HG03520 (cell line): ENCODE data around the gene USP47.

Experiments
- ATAC-seq: cut with Tn5 transposase; IDR thresholded peaks from one replicate; pipeline ENCODE4 v1.9.1; 2021; ENCODE audit warnings: mild to moderate bottlenecking, moderate library complexity; ENCODE audit not compliant: unreplicated experiment

The USP47 gene

DNA sequence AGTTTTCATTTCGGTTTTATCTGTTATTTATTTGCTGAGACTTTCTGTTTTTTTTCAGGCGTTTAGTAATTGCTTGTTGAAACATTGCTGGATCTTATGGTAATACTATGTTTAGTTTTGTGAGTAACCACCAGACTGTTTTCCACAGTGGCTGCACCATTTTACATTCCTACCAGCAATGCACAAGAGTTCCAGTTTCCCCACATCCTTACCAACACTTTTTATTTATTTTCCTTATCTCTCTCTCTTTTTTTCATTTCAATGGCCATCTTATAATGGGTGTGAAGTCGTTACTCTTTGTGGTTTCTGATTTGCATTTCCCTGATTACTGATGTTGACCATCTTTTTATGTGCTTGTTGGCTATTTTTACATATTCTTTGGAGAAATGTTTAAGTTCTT lies 23.7 kb downstream of the USP47 start:
- no peak for ATAC-seq

DNA sequence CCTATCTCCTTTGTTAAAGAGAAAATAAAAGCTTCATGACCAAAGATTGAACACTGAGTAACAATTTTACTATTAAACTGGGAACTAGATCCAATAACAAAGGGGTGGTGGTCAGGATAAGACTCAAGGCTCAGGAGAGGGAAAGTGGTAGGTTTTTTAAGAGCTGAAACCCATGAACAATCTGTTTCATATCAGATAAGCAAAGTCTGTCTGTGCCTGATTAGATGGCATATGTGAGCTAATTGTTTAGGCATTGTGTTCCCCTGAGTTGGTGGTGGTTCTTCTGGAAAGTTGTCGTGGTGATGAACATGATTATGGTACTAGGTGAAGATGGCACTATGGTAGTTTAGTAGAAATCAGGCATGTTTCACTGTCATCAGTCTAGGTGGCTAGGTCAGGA lies 24.4 kb downstream of the USP47 start:
- ATAC-seq: no peak

DNA sequence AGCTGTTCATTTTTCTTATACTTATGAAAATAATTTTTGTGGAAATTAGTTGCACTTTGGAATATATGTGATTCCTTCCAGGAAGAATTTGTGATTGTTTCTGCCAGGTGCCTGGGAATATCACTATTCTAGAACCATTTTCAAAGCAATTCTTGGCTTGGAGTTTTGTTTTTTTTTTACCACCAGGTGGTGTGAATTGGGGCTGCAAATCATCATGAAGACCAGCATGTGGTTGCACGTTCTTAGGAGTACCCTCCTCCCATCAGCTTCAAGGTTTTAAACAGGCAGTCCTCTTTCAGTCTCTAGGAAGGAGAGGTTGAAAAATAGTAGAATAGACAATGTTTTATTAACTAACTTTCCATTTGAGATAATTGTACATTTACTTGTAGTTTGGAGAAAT lies 25.9 kb downstream of the USP47 start:
- ATAC-seq: no peak

DNA sequence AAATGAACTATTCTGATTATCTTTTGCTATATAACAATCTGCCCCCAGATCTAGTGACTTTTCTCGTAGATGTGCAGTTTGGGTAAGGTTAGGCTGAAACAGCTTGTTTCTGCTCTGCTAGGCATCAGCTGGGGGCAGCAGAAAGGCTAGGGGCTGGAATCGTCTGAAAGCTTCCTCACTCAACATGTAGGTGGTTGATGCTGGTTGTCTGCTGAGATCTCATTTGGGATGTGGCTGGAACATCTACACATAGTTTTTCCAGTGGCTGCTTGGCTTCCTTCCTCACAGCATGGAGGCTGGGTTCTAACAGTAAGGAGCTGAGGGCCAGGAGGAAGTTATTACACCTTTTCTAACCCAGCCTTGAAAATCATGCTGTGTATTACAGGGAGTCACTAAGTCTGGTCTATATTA lies 30.2 kb downstream of the USP47 start:
- no peak for ATAC-seq

DNA sequence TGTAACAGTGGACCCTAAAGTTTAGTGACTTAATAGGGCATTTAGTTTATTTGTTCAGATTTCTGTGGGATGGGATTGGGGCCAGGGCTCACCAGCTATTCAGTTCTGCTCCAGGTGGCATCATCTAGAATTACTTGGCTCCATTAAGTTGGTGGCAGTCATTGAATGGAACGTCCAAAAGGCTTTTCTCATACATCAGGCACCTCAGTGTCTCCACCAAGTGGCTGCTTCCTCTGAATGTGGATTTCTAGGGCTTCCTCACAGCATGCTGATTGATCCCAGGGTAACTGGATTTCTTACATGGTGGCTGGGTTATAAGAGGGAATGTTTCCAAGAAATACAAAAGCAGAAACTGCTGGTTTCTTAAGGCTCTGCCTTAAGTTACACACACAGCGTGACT lies 34.7 kb downstream of the USP47 start:
- no peak for ATAC-seq

DNA sequence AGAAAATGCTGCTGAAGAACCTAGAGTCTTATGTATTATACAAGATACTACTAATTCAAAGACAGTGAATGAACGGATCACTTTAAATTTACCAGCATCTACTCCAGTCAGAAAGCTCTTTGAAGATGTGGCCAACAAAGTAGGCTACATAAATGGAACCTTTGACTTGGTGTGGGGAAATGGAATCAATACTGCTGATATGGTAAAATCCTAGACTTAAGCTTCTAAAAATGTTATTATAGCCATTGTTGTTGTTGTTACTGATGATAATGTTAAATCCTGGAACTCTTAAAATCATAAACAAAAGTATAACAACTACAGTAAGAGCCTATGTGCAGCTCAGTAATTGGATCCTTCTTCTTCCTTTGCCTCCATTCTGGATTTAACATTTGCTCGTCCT lies 38.4 kb downstream of the USP47 start:
- no peak for ATAC-seq

DNA sequence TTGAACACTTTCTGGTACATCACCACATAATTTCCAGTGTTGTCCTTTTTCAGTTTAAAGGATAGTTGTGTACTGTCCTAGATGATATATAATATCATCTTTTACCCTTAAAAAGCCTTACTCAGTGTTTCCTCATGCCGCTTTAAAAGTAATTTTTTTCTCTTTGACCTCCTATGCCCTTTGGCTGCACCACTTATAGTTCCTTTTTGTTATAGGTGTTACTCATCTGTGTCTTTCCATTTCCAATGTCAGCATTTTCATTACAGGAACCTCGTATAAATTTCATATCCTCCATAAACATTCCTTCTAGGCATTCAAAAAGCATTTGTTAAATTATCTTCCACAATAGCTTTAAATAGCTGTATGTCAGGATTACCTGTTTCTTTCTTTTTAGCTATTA lies 40.8 kb downstream of the USP47 start:
- no peak for ATAC-seq

DNA sequence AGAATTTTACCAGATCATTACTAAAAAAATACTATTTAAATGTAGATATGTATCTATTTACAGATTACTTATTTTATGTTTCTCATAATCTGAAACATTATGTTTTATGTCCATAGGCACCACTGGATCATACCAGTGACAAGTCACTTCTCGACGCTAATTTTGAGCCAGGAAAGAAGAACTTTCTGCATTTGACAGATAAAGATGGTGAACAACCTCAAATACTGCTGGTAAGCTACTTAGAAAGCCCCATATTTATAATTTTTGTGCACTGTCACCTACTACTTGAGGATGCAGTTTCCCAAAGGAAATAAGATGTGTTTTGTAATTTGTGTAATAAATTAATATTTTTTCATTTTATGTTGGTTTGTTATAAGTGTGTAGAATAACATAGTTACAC lies 42.6 kb downstream of the USP47 start:
- no peak for ATAC-seq

DNA sequence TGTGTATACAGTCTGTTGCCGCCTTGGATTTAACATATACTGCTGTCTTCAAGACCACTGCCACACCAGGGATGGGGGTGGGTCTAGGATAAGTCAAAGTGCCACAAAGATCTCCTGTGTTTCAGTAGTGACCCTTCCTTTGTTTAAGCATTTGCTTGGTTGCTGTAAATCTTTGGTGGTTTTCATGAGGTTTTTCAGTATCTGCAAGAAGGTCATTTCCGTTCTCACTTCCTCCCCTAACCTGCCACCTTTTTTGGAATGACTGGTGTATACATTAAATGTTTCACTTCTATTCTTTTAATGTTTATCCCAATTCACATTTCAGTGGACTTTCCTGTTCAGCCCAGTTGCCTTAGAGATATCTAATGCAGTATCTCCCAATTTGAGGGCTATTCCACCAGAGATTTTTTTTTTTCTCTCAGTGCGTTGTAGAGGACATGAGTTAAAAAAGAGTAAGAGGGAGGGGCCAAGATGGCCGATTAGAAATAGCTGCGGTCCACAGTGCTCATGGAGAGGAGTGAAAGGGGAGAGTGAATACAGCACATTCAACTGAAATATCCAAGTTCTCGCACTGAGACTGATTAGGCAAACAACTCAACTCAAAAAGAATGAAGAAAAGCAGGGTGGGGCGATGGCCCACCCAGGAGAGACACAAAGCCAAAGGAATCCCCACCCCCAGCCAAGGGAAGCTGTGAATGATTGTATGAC lies 43.2 kb downstream of the USP47 start:
- peak; percentile 94 for ATAC-seq

DNA sequence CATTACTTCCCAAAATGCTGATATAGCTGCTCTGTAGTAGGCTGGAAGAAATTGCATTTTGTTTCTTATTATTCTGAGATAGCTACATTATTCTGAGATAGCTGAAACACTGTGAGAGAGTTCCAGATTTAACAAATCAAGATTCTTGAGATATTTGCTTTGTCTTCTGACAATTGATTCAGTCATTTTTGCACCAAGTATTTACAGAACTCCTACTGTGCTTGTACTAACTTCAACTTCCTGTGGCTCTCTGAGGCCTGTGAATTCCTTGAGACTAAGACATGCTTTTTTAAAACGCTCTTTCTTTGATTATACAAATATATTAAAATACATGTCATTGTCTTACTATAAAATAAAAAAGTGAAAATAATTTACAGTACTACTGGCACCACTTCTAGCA lies 52.7 kb downstream of the USP47 start:
- no peak for ATAC-seq

DNA sequence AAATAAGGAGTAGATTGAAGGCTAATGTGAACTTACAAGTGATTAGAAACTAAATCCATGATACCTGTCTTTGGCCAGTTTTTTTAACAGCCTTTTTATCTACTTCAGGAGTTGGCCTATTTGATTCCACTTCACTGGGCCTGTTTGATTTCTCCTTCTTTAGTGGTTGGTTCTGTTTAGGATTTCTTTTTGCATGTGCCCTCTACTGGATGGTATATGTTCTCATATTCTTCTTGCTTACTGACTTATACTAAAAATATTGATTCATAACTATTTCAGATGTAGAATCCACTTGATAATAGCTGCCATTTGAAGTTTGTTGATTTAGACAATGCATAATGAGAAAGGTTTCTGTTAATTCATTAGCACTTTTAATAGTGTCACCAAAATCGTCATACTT lies 53.9 kb downstream of the USP47 start:
- ATAC-seq: no peak

DNA sequence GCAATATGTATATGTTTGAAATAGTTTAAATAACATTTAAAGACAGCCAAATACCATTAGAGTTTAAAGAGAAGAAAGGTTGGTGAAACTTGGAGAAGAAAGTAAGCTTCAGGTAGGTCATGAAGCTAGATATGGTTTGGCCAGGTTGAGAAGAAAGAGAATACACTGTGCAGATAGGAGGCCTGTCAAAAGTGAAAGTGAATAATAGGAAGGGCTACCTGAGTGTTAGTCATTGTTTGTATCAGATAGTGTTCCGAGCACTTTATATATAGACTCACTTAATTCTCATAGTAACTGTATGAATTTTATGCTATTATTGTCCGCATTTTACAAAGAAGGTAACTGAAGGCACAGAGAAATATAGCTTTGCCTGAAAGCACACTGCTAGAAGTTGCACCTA lies 56.9 kb downstream of the USP47 start:
- no peak for ATAC-seq

DNA sequence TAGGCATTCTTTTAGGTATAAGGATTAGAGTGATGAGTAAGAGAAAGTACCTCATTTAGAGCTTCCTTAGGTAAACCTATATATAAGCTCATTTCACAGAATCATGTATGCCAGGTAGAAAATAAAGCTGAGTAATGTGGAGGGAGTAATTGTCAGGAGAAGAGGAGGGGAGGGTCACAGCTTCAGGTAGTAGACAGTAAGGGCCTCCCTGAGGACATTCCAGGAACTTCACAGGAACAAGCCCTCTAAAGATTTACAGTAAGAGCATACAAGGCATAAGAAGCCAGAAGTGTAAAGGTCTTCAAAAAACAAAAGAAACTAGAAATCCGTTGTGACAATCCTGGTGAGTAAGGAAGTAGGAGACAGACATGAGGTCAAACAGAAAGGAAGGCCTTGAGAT lies 57.6 kb downstream of the USP47 start:
- ATAC-seq: no peak

DNA sequence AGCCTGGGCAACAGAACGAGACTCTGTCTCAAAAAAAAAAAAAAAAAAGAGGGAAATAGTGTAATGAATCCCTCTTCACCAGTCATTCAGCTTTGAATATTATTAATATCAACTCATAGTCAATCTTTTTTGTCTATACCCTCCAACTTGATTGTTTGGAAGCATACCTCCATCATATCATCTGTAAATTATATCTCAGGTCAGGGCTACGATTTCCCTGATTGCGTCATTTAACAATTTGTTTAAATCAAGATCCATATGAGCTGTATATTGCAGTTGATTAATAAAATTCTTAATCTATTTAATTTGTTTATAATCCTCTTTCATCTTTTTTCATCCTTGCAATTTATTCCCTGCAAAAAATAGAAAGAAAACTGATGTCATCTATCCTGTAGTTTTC lies 60.2 kb downstream of the USP47 start:
- ATAC-seq: no peak

DNA sequence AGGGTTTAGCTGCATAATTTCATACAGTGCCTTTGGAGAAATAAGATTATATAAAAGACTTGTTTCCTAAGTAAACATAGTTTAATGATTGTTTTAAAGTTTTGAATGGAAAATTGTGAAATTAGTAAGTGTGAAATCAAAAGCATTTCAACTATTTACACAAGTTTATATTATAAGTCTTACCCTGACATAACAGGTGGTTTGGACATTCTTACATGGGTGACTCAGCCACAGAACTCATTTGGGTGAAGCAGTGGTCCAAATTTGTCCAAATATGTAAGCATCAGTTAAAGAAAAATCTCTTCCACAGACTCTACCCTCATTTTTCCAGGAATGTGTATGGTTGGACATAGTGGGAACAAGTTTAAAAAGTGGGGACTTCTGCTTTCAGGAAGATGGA lies 68.0 kb downstream of the USP47 start:
- ATAC-seq: no peak

DNA sequence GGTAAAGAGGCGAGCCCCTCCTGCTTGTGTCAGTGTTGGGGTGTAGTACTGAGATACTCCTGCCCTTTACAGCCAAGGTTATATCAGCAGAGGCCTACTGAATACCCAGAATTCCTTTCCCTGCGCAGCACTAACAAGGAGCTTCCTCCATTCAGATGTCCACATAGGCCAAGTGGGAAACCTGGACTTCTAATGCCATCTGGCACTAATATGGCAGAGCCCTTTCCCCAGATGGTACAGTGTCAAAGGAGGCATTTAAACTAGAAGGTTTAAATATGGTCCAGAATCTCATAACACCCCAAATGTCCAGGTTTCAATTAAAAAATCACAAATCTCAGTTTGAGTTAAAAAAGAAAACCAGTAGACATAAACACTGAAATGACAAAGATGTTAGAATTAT lies 68.8 kb downstream of the USP47 start:
- ATAC-seq: no peak

DNA sequence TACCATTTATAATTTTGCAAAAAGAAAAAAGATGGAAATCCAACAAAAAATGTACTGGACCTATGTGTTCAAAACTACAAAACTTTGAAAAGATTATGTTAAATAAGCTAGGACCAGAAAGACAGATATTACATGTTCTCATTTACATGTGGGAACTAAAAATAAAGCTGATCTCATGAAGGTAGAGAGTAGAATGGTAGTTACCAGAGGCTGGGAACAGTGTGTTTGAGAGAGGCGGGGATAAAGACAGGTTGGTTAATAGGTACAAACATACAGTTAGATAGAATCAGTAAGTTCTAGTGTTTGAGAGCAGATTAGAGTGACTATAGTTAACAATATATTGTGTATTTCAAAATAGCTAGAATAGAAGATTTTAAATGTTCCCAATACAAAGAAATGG lies 71.6 kb downstream of the USP47 start:
- ATAC-seq: no peak

DNA sequence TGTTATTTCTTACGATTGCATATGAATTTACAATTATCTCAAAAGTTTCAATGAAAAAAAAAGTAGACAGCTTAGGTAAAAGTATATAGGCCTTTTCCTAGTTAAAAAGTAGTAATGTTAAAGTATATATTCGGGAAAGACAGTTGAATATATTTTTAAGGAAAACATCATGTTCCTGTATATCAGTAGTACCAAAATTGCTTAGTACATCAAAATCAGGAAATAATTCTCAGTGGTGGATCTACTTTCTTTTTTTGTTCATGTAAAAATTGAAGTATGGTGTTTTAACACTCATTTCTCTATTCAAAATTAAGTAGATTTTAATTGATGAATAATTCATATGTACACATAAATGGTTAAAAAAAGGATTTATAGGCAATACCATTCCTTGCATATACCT lies 73.9 kb downstream of the USP47 start:
- no peak for ATAC-seq

DNA sequence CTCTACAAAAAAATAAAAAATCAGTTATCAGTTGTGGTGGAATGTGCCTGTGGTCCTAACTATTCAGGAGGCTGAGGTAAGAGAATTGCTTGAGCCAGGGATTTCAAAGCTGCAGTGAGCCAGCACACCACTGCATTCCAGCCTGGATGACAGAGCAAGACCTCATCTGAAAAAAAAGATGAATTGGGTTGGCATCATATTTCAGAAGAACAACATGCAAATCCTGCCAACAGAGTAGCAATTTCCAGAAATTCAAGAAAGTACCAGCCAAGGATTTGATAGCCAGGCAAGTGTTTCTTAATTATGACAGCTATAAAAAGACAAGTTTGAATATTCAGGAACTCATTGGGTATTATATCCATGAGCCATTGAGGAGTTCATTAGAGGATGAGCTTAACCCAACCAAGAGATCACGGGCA lies 75.2 kb downstream of the USP47 start:
- ATAC-seq: no peak

DNA sequence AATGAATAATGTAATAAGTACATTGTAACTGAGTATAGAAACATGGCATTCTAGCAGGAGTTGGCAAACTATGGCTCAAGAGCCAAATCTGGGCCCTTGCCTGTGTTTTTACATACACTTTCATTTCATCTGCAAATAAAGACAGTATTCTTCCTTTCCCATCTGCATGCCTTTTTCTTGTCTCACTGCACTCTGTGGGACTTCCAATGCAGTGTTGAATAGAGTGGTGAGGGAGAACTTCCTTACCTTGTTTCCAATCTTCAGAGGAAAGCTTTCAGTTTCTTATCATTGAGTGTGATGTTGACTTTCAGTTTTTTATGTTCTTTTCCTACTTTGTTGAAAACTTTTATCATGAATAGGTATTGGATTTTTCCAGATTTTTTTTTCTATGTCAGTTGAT lies 82.1 kb downstream of the USP47 start:
- ATAC-seq: no peak

DNA sequence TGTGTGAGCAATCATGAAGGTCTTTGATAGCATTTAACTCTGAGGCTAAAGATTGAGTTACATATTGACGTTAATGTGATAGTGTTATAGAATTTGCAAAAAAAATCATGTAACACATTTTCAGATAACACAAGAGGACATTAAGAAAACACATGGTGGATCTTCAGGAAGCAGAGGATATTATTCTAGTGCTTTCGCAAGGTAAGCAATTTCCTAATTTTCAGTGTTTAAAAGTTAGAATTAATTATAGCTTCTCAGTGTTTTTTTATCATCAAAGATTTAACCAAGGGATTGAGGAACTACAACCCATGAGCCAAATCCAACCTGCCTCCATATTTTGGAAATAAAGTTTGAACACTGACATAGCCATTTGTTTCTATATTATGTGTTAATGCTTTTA lies 88.1 kb downstream of the USP47 start:
- ATAC-seq: no peak

DNA sequence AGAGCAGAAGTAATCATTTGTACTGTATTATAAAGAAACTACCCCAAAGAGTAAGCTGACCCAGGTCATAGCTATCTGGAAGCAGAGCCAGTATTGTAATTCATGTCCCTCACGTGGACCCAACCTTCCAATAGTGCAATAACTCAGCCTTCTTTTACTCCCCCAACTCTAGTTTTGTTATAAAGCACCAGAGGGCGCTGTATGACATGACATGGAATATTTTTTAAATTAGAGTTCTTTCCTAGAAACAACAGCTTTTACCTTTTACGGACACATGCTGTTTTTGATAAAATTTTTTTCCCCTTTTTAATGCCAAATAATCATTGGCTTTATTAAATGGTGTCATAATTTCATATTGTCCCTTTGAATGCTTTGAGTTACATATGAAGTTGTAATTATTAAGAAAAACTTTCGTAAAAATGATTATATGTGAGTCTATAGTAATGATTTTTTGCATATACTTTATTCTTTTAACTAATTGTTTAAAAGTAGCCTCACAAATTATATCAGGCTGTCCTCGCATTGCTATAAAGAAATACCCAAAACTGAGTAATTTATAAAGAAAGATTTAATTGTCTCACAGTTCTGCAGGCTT lies 89.8 kb downstream of the USP47 start:
- no peak for ATAC-seq

DNA sequence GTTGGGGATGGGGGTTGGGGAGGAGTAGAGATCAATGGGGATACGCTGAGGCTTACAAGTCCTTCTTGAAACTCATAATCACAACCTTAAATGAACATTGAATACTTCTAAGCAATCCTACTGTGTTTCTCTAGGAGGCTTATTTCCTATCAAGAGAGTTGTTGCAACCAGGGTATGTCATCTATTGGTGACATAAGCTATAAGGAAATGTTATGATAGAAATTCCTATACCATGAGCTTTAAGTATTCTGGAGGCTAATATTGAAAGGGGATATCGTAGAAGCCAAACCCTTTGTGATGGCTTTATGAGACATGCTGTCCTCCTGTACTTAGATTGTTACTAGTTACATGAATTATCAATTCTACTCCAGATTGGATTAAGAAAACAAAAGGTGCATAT lies 93.8 kb downstream of the USP47 start:
- no peak for ATAC-seq
